ENCODE measurements around the gene RCHY1. TPM values are rescaled to one million over a fixed set of nuclear protein-coding genes. Genes with fewer than 3 reads are reported as not detected.

RCHY1 gene
- polyA plus RNA-seq, 3 donors, result 16.3 to 21.9 (median 20.0) TPM

GRCh38 chr4:75477201-75477600 is 37.0 kb downstream of the RCHY1 start:
- no peak overlapping the region for H3K27ac ChIP-seq (ENCODE audit: low read depth, low read length)
- WGBS, 3 donors, result 90 to 97% (median 94%) methylated on average over 3 of the region's 3 CpGs

GRCh38 chr4:75470738-75471137 is 43.5 kb downstream of the RCHY1 start:
- WGBS, 3 donors, result 92 to 97% (median 97%) methylated on average over 1 of the region's 1 CpG
- H3K27ac ChIP-seq (ENCODE audit: low read depth, low read length), result no peak overlapping the region

- no peak overlapping the region for H3K27ac ChIP-seq (ENCODE audit: low read depth, low read length)
- WGBS, 3 donors, result 98 to 100% (median 98%) methylated on average over 1 of the region's 1 CpG
Measured at GRCh38 chr4:75469896-75470295, 44.3 kb downstream of the RCHY1 start.

DNA sequence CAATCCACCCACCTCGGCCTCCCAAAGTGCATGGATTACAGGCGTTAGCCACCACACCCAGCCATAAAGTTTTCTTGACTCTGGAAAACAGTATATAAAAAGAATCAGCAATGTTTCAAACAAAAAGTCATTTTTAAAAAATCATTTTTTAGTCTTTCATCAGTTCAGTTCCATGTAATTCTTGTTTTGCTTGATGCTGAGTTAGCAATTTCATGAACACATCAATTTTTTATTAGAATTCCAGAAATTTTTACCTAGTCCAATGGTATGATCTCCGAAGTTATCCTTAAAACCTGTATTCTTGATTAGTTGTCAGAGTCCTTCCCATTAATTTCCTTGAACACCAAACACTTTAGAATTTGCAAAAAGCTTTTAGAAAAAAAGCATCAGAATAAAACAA is 56.8 kb downstream of the RCHY1 start:
- 75 to 89% (median 89%) methylated on average over 3 of the region's 3 CpGs for WGBS, 3 donors

DNA sequence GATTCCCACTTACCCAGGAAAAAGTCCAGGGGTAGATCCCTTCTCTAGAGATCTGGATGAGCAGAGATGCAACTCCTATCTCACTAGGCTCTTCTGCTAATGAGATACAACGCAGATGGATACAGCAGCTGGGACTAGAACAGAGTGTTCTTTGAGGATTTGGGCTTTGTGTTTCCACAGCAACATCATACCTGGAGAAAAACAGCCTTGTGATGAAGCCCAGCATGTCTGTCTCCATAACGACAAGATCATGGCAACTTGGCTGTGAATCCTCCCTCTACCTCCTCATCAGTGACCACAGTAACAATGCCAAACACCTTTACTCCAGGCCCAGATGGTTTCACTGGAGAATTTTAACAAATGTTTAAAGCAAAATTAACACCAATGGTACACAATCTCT is 80.1 kb downstream of the RCHY1 start:
- 41 to 77% (median 61%) methylated on average over 2 of the region's 2 CpGs for WGBS, 3 donors
- H3K27ac ChIP-seq (ENCODE audit: low read depth, low read length), result no peak overlapping the region

More for the DNA sequence above, 56.8 kb downstream of the RCHY1 start:
- no peak overlapping the region for H3K27ac ChIP-seq (ENCODE audit: low read depth, low read length)

GRCh38 chr4:75432683-75433082 is 81.5 kb downstream of the RCHY1 start:
- no peak overlapping the region for H3K27ac ChIP-seq (ENCODE audit: low read depth, low read length)

DNA sequence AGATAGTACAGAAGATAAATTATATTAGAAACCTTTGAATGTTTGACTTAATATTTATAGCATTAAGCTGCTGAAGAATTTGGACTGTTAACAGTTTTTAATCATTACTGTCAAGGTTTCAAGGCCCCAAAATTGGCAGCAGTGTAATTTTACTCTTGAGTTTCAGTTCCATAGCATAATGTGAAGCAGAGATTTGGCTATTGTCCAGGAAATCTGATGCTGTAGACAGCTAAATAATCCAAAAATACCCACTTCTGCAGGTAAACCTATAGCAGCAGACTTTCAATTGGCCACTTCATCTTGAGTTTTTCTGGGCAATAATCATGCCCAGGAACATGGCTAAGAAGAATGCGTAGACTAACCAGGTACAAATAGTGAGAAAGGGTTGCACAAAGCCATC is 85.0 kb downstream of the RCHY1 start:
- 0 to 71% (median 54%) methylated on average over 1 of the region's 1 CpG for WGBS, 3 donors
- no peak overlapping the region for H3K27ac ChIP-seq (ENCODE audit: low read depth, low read length)

Other genes starting within 250 kb of the RCHY1 start
- gene THAP6, start 70 bp upstream of the RCHY1 start, polyA plus RNA-seq, result 1 to 10 TPM; 4.7 to 7.4 (median 5.7) TPM
- not detected for gene ODAPH, start 41.7 kb upstream of the RCHY1 start, polyA plus RNA-seq
- gene CDKL2, start 116.1 kb upstream of the RCHY1 start, polyA plus RNA-seq, result under 1 TPM in 2 of 3 donors, not detected in 1; 0.04 to 0.45 TPM
- gene G3BP2, start 159.0 kb upstream of the RCHY1 start, polyA plus RNA-seq, result 10 to 100 TPM; 21.0 to 36.4 (median 29.0) TPM
- gene USO1, start 210.2 kb upstream of the RCHY1 start, polyA plus RNA-seq, result 10 to 100 TPM; 28.3 to 38.1 (median 29.4) TPM

Measured in adipose tissue (tissue), 3 donors.